ENCODE data around the gene TBCD. TPM values are rescaled to one million over a fixed set of nuclear protein-coding genes. Genes with fewer than 3 reads are reported as not detected.

Gene TBCD
- total RNA-seq, 1 donor = 49.3 TPM

GRCh38 chr17:82807562-82807961 is 55.7 kb downstream of the TBCD start:
- no peak for DNase-seq (ENCODE audit: low read depth in 2 of 3, low spot score in 2 of 3)

- DNase-seq (ENCODE audit: low read depth in 2 of 3, low spot score in 2 of 3) = no peak
Observed at GRCh38 chr17:82808006-82808405, 56.1 kb downstream of the TBCD start.

GRCh38 chr17:82808921-82809905 is 57.3 kb downstream of the TBCD start:
- no peak for DNase-seq (ENCODE audit: low read depth in 2 of 3, low spot score in 2 of 3)

GRCh38 chr17:82810644-82811430 is 59.0 kb downstream of the TBCD start:
- DNase-seq (ENCODE audit: low read depth in 2 of 3, low spot score in 2 of 3) = no peak

GRCh38 chr17:82812058-82812457 is 60.2 kb downstream of the TBCD start:
- no peak for DNase-seq (ENCODE audit: low read depth in 2 of 3, low spot score in 2 of 3)

- no peak for DNase-seq (ENCODE audit: low read depth in 2 of 3, low spot score in 2 of 3)
Observed at GRCh38 chr17:82812601-82813000, 60.7 kb downstream of the TBCD start.

GRCh38 chr17:82813299-82814051 is 61.6 kb downstream of the TBCD start:
- no peak for DNase-seq (ENCODE audit: low read depth in 2 of 3, low spot score in 2 of 3)

GRCh38 chr17:82814834-82815233 is 63.0 kb downstream of the TBCD start:
- no peak for DNase-seq (ENCODE audit: low read depth in 2 of 3, low spot score in 2 of 3)

GRCh38 chr17:82815354-82815753 is 63.5 kb downstream of the TBCD start:
- DNase-seq (ENCODE audit: low read depth in 2 of 3, low spot score in 2 of 3) = no peak

- DNase-seq (ENCODE audit: low read depth in 2 of 3, low spot score in 2 of 3) = no peak
Observed at GRCh38 chr17:82815790-82816305, 64.0 kb downstream of the TBCD start.

GRCh38 chr17:82816358-82816757 is 64.5 kb downstream of the TBCD start:
- no peak for DNase-seq (ENCODE audit: low read depth in 2 of 3, low spot score in 2 of 3)

GRCh38 chr17:82817947-82818346 is 66.1 kb downstream of the TBCD start:
- no peak for DNase-seq (ENCODE audit: low read depth in 2 of 3, low spot score in 2 of 3)

- peak in 2 of 3 donors; percentile 9 to 49 for DNase-seq (ENCODE audit: low read depth in 2 of 3, low spot score in 2 of 3)
Observed at GRCh38 chr17:82820278-82821251, 68.7 kb downstream of the TBCD start.

- DNase-seq (ENCODE audit: low read depth in 2 of 3, low spot score in 2 of 3) = no peak
Observed at GRCh38 chr17:82821554-82821953, 69.7 kb downstream of the TBCD start.

- DNase-seq (ENCODE audit: low read depth in 2 of 3, low spot score in 2 of 3) = no peak
Observed at GRCh38 chr17:82822281-82822680, 70.4 kb downstream of the TBCD start.

GRCh38 chr17:82823004-82823403 is 71.1 kb downstream of the TBCD start:
- no peak for DNase-seq (ENCODE audit: low read depth in 2 of 3, low spot score in 2 of 3)

GRCh38 chr17:82825540-82826124 is 73.8 kb downstream of the TBCD start:
- no peak for DNase-seq (ENCODE audit: low read depth in 2 of 3, low spot score in 2 of 3)

GRCh38 chr17:82826211-82826610 is 74.3 kb downstream of the TBCD start:
- no peak for DNase-seq (ENCODE audit: low read depth in 2 of 3, low spot score in 2 of 3)

- DNase-seq (ENCODE audit: low read depth in 2 of 3, low spot score in 2 of 3) = no peak
Observed at GRCh38 chr17:82826956-82827355, 75.1 kb downstream of the TBCD start.
